GM23248 (cell line): ENCODE results near the gene C2orf49. TPM values are rescaled to one million over a fixed set of nuclear protein-coding genes. Genes with fewer than 3 reads are reported as not detected.

ENCODE experiments used
- DNase-seq: peaks from one replicate; pipeline ENCODE4 v3.0.0-alpha.2; 2015
- H2AFZ ChIP-seq: fragments of 200-600 bp; sonication (generic); 2 replicates; pipeline ENCODE4 v1.6.1; 2016; ENCODE audit warnings: antibody characterized with exemption
- H3F3A ChIP-seq: fragments of 200-600 bp; sonication (generic); 2 replicates; pipeline ENCODE4 v1.6.1; 2016; ENCODE audit warnings: mild to moderate bottlenecking, antibody characterized with exemption, mixed run types; ENCODE audit not compliant: insufficient read depth
- H3K27ac ChIP-seq: fragments of 200-600 bp; sonication (generic); 2 replicates; pipeline ENCODE4 v1.5.1; 2016; ENCODE audit warnings: mild to moderate bottlenecking
- H3K27me3 ChIP-seq: fragments of 200-600 bp; sonication (generic); replicated peaks from 2 replicates; pipeline ENCODE4 v1.6.1; 2016; ENCODE audit warnings: mild to moderate bottlenecking; ENCODE audit not compliant: insufficient read depth
- H3K36me3 ChIP-seq: fragments of 200-600 bp; sonication (generic); 2 replicates; pipeline ENCODE4 v1.6.1; 2016; ENCODE audit warnings: low read depth, mild to moderate bottlenecking
- H3K4me1 ChIP-seq: fragments of 200-600 bp; sonication (generic); 2 replicates; pipeline ENCODE4 v1.6.1; 2016; ENCODE audit warnings: mild to moderate bottlenecking; ENCODE audit not compliant: insufficient read depth
- H3K4me2 ChIP-seq: fragments of 200-600 bp; sonication (generic); one replicate; pipeline ENCODE4 v1.6.1; 2016; ENCODE audit warnings: mild to moderate bottlenecking; ENCODE audit not compliant: unreplicated experiment
- H3K4me3 ChIP-seq: fragments of 200-600 bp; sonication (generic); 2 replicates; pipeline ENCODE4 v1.5.1; 2016; ENCODE audit warnings: mild to moderate bottlenecking
- H3K79me2 ChIP-seq: fragments of 200-600 bp; sonication (generic); 2 replicates; pipeline ENCODE4 v1.6.1; 2016; ENCODE audit warnings: mild to moderate bottlenecking; ENCODE audit not compliant: insufficient read depth
- H3K9ac ChIP-seq: fragments of 200-600 bp; sonication (generic); 2 replicates; pipeline ENCODE4 v1.6.1; 2016; ENCODE audit warnings: mild to moderate bottlenecking
- H3K9me2 ChIP-seq: fragments of 200-600 bp; sonication (generic); 2 replicates; pipeline ENCODE4 v1.6.1; 2016; ENCODE audit warnings: mixed run types, mild to moderate bottlenecking, moderate library complexity; ENCODE audit not compliant: insufficient read depth
- H3K9me3 ChIP-seq: fragments of 200-600 bp; sonication (generic); one replicate; pipeline ENCODE4 v1.6.1; 2017; ENCODE audit warnings: low read depth
- H4K20me1 ChIP-seq: fragments of 200-600 bp; sonication (generic); 2 replicates; pipeline ENCODE4 v1.6.0; 2016; ENCODE audit not compliant: insufficient read depth
- EZH2 ChIP-seq: fragments of 200-600 bp; sonication (generic); IDR thresholded peaks from 2 replicates; pipeline ENCODE4 v1.6.1; 2018; ENCODE audit warnings: antibody characterized with exemption, mild to moderate bottlenecking; ENCODE audit not compliant: insufficient read depth, poor library complexity, severe bottlenecking
- EZH2phosphoT487 ChIP-seq: fragments of 200-600 bp; sonication (generic); IDR thresholded peaks from 2 replicates; pipeline ENCODE4 v1.6.1; 2018; ENCODE audit warnings: antibody characterized with exemption, moderate library complexity, mild to moderate bottlenecking, low read depth; ENCODE audit not compliant: insufficient read depth
- WGBS, 2 experiments: methylation state at CpG; one replicate each; pipeline ENCODE4 v1.1.6; 2015 to 2017; ENCODE audit warnings: low lambda C conversion rate in 2 of 2, low coverage in 1 of 2; ENCODE audit errors: missing lambda C conversion rate in 2 of 2; 5-methylcytosine and 5-hydroxymethylcytosine counted together
- in situ Hi-C: fragments of 300-500 bp; cut with MboI; formaldehyde crosslinking; loops from 2 replicates; pipeline ENCODE4 v1.15.0; 2020
- polyA plus RNA-seq: library from polyadenylated mRNA; unstranded; fragments of >200 nt; fragmentation: Nextera tagmentation; extraction: Ambion mirVana; gene quantifications from 2 replicates; pipeline ENCODE4 v1.2.1, GENCODE V29; 2016
- total RNA-seq: library from RNA; depleted of rRNA; stranded (reverse); fragments of >200 nt; shearing (Covaris generic); gene quantifications from 2 replicates; pipeline ENCODE4 v1.2.3, GENCODE V29; 2014

The C2orf49 gene
- total and polyA plus RNA-seq, 2 experiments from 2014 or later = 9.0 to 13.6 TPM

DNA sequence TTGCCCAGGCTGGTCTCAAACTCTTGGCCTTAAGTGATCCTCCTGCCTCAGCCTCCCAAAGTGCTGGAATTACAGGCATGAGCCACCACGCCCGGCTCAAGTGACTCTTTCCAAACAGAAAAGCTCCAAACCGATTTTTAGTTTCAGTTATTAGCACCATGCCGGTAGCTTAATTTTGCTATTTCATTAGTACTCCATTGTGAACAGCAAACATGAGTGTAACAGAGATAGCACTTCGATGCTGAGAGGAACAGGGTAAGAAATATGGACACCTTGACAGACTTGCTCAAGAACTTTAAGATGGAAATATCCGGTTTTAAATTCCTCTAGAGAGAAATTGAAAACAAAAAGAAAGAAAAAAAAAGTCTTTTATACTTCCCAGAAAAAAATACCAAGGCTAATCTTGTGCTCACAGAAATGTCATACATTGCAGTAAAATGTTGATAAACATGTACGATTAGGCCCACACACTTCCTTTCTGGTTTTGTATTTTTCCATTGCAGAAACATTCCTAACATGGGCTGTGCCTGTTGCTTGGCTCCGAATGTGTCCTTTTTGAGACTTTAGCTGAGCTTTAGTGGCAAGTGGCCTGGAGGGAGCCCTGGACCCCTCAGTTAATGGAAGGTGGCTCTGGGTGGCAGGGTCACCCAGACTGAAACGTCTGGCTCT, 43.2 kb downstream of the C2orf49 start:
- in situ Hi-C loops = no loop called here
- H3K9ac ChIP-seq = peak overlapping the region; percentile 19; the same call in 1 of the 2 replicates
- H3K4me1 ChIP-seq = peaks cover 69% of the 10 kb centered on the region
- no peak overlapping the region for H2AFZ ChIP-seq
- peaks cover 96% of the 10 kb centered on the region for H3K36me3 ChIP-seq
- no peaks in the 10 kb centered on the region for H3K9me3 ChIP-seq
- H3K4me3 ChIP-seq = no peak overlapping the region
- H4K20me1 ChIP-seq = peaks cover 8% of the 10 kb centered on the region; the same call in 1 of the 2 replicates
- peaks cover 100% of the 10 kb centered on the region for H3K79me2 ChIP-seq
- WGBS, 2 experiments = 59 to 65% methylated on average over 9 of the region's 9 CpGs
- DNase-seq = peak; percentile 38
- peak overlapping the region; percentile 56 for H3K27ac ChIP-seq
- H3F3A ChIP-seq = peaks cover 99% of the 10 kb centered on the region
- TF ChIP-seq EZH2phosphoT487 (no peak), EZH2 (no peak)
- peak overlapping the region; percentile 8 for H3K4me2 ChIP-seq
- no peaks in the 10 kb centered on the region for H3K27me3 ChIP-seq
- no peaks in the 10 kb centered on the region for H3K9me2 ChIP-seq

DNA sequence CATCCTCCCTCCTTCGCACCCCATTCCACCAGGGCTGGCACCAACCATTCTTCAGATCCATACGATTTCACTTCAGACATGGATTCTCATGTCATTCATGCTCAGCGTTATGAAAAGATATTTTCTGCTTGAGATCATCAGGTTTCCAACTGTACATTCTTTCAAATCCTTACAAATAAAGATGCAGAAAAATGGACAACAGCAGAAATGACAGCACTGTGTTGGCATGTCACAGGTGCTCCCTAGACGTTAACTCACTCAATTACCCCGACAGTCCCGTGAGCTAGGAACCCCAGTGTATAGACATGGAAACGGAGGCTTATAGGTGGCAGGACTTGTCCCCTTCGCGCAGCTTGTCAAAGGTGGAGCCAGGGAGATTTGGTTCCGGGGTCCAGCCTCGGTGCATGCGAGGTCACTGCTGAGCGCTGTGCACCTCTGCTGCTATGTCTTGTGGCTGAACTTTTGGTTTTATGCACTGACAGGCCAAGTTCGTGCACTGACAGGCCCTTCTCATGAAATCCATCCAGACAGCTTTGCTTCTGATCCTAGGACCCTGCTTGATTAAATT, 43.8 kb downstream of the C2orf49 start:
- Histone ChIP-seq H3K9ac (peak overlapping the region; percentile 19; the same call in 1 of the 2 replicates), H3K27ac (peak overlapping the region; percentile 56), H3K4me3 (no peak overlapping the region), H3K27me3 (no peaks in the 10 kb centered on the region), H4K20me1 (peaks cover 5% of the 10 kb centered on the region; the same call in 1 of the 2 replicates), H3K9me2 (no peaks in the 10 kb centered on the region), H2AFZ (no peak overlapping the region), H3K4me2 (peak overlapping the region; percentile 8), H3K79me2 (peaks cover 100% of the 10 kb centered on the region), H3K9me3 (no peaks in the 10 kb centered on the region), H3K4me1 (peaks cover 63% of the 10 kb centered on the region), H3K36me3 (peaks cover 96% of the 10 kb centered on the region), H3F3A (peaks cover 98% of the 10 kb centered on the region)
- 71 to 78% methylated on average over 14 of the region's 14 CpGs for WGBS, 2 experiments
- TF ChIP-seq EZH2 (no peak), EZH2phosphoT487 (no peak)
- in situ Hi-C loops = no loop called here
- DNase-seq = peak; percentile 6

DNA sequence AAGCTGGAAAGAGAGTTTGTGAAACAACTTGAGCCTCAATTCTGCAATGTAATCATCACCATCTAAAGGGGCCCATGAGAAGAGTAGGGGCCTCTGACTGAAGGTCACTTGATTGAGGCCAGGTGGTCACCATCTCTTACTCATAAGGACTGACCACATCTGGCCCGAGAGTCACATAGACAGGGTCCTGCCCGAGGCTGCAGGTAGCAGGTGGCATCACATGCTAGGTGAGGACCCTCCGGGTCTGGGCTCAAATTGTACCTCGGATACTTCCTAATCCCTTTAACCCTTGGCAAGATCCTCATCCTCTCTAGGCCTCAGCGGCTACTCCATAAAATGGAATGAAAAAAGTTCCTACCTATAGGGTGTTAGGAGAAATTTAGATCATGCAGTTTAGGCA, 44.8 kb downstream of the C2orf49 start:
- no peaks in the 10 kb centered on the region; the same call in 1 of the 2 replicates for H4K20me1 ChIP-seq
- H3F3A ChIP-seq = peaks cover 95% of the 10 kb centered on the region
- H3K9ac ChIP-seq = no peak overlapping the region
- DNase-seq = no peak
- H2AFZ ChIP-seq = no peak overlapping the region
- no peaks in the 10 kb centered on the region for H3K9me2 ChIP-seq
- no peak overlapping the region for H3K4me3 ChIP-seq
- H3K36me3 ChIP-seq = peaks cover 94% of the 10 kb centered on the region
- 95% methylated on average over 5 of the region's 5 CpGs for WGBS, 2 experiments
- no peaks in the 10 kb centered on the region for H3K27me3 ChIP-seq
- H3K9me3 ChIP-seq = no peaks in the 10 kb centered on the region
- TF ChIP-seq EZH2 (no peak), EZH2phosphoT487 (no peak)
- peak overlapping the region; percentile 56; the same call in 1 of the 2 replicates for H3K27ac ChIP-seq
- in situ Hi-C loops = no loop called here
- no peak overlapping the region for H3K4me2 ChIP-seq
- H3K79me2 ChIP-seq = peaks cover 100% of the 10 kb centered on the region
- peaks cover 53% of the 10 kb centered on the region for H3K4me1 ChIP-seq

DNA sequence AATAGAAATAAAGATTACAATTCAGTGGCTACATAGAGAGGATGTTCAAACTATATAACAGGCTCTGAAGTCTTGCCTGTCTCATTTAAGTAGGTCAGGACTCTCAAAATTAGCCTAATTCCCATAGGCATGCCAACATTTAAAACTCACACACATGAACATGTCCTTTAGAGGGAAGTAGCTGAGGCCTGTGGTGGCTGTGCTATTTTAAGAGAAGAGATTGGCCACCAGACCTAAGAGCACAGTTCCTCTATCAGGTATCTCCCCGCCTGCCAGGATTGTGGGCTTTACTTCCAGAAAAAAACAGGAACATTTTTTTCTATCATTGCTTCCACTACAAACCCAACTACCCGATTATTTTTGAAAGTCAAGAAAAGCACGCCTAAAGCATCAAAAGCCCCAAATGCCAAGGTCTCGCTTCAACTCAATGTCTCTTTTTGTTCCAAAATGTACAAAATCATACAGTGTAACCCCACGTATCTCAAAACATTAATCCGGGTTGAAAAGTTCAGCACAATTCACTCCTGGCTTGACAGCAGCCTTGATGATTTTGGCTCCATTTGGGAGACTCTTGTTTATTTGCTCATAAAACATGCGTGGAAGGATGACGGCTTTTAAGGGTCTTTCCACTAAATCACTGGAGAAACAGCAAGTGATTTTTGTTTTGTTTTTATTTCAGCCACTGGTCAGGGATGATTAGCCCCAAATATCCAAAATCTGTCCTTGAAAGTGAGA, 46.3 kb downstream of the C2orf49 start:
- Histone ChIP-seq H3K4me1 (peaks cover 53% of the 10 kb centered on the region), H3K9me2 (no peaks in the 10 kb centered on the region), H3K4me3 (no peak overlapping the region), H3K9me3 (no peaks in the 10 kb centered on the region), H4K20me1 (peaks cover 7% of the 10 kb centered on the region; the same call in 1 of the 2 replicates), H3F3A (peaks cover 95% of the 10 kb centered on the region), H2AFZ (no peak overlapping the region), H3K27me3 (no peaks in the 10 kb centered on the region), H3K36me3 (peaks cover 94% of the 10 kb centered on the region), H3K27ac (peak overlapping the region; percentile 56), H3K9ac (no peak overlapping the region), H3K4me2 (no peak overlapping the region), H3K79me2 (peaks cover 100% of the 10 kb centered on the region)
- in situ Hi-C loops = no loop called here
- WGBS, 2 experiments = 97 to 99% methylated on average over 8 of the region's 8 CpGs
- no peak for TF ChIP-seq EZH2
- TF ChIP-seq EZH2phosphoT487 = no peak
- no peak for DNase-seq
